C4-2B (cell line): ENCODE measurements around the gene VAC14.

Source experiments
- ZFX ChIP-seq: fragments of 450-650 bp; IDR thresholded peaks from 2 replicates; pipeline ENCODE4 v1.6.1; 2017
- TF ChIP-seq, protein P1 (sequence below): fragments of 450-650 bp; conservative IDR thresholded peaks from 2 replicates; pipeline ENCODE4 v1.5.1; 2017; ENCODE audit warnings: mild to moderate bottlenecking

DNA sequence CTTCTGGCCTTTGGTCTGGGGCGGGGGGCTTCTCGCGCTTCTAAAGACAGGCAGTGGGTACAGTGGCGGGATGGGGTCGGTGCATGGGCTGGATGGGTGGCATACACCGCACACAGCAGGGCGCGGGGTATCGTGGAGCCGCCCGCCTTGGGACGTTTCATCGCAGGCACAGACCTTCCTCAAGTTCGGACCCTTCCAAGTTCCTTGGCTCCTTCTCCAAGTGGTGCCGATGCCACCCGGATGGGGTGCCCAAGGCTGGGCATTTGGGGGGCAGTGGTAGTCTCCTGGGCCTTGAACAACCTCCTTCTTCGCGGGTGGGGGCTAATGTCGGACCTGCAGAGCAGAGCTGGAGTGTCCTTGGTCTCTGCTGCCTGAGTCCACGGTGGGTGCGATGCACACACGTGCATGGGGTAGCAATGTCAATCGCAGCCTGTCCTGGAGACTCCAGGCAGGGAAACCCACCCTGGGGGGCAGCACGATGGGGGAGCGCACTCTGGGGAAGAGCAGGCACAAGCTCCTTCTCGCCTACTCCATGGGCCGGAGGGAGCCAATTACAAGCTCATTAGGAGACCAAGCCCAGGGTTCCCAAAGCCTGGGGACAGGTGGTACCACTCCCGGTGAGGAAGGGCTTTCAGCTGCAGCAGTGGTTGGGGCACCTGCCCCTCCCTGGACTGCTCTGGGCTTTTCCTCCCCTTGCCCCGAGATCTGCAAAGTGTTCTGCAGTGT, 114.4 kb downstream of the VAC14 start:
- TF ChIP-seq, protein P1, sequence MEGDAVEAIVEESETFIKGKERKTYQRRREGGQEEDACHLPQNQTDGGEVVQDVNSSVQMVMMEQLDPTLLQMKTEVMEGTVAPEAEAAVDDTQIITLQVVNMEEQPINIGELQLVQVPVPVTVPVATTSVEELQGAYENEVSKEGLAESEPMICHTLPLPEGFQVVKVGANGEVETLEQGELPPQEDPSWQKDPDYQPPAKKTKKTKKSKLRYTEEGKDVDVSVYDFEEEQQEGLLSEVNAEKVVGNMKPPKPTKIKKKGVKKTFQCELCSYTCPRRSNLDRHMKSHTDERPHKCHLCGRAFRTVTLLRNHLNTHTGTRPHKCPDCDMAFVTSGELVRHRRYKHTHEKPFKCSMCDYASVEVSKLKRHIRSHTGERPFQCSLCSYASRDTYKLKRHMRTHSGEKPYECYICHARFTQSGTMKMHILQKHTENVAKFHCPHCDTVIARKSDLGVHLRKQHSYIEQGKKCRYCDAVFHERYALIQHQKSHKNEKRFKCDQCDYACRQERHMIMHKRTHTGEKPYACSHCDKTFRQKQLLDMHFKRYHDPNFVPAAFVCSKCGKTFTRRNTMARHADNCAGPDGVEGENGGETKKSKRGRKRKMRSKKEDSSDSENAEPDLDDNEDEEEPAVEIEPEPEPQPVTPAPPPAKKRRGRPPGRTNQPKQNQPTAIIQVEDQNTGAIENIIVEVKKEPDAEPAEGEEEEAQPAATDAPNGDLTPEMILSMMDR, result no peak
- TF ChIP-seq ZFX, result no peak
